Adrenal gland (tissue), 12 donors: ENCODE results near the gene M1AP. TPM values are rescaled to one million over a fixed set of nuclear protein-coding genes. Genes with fewer than 3 reads are reported as not detected.

Experiments
- DNase-seq, 7 donors: peaks; one replicate each; pipeline ENCODE4 v3.0.0-alpha.2; 2019 to 2020
- H3K27ac ChIP-seq, 5 donors: fragments of 200-600 bp; sonication (generic) in 4 of 5; 1 replicate in 3 of 5; 2 replicates in 2 of 5; pipeline versions ENCODE4 v1.5.1 to v1.8.0; 2016 to 2020; ENCODE audit warnings: mild to moderate bottlenecking in 1 of 5
- H3K27me3 ChIP-seq: fragments of 200-600 bp; 2 replicates; pipeline ENCODE4 v1.8.0; 2021
- H3K36me3 ChIP-seq, 2 donors: fragments of 200-600 bp; replicated peaks in 1 of 2; 1 replicate in 1 of 2; 2 replicates in 1 of 2; pipeline versions ENCODE4 v1.5.1 to v1.8.0; 2018 to 2022
- H3K4me1 ChIP-seq, 2 donors: fragments of 200-600 bp; replicated peaks in 1 of 2; 1 replicate in 1 of 2; 2 replicates in 1 of 2; pipeline versions ENCODE4 v1.5.1 to v1.8.0; 2018 to 2021
- H3K4me3 ChIP-seq, 4 donors: fragments of 200-600 bp; sonication (generic) in 3 of 4; one replicate each; pipeline ENCODE4 v1.5.1; 2016 to 2018
- H3K9me3 ChIP-seq, 3 donors: fragments of 200-600 bp; sonication (generic) in 1 of 3; replicated peaks in 1 of 3; 1 replicate in 2 of 3; 2 replicates in 1 of 3; pipeline versions ENCODE4 v1.5.1 to v1.8.0; 2016 to 2021
- CTCF ChIP-seq, 6 experiments: fragments of 450-650 bp in 4 of 6; fragments of 200-600 bp in 2 of 6; sonication (generic) in 1 of 6; IDR thresholded peaks; 1 replicate in 5 of 6; 2 replicates in 1 of 6; pipeline versions ENCODE4 v1.5.1 to v1.8.0; 2016 to 2021; ENCODE audit warnings: antibody characterized with exemption in 6 of 6, mild to moderate bottlenecking in 2 of 6, moderate library complexity in 1 of 6
- POLR2A ChIP-seq, 2 donors: fragments of 450-650 bp; IDR thresholded peaks; one replicate each; pipeline ENCODE4 v1.6.1; 2017; ENCODE audit warnings: antibody characterized with exemption in 2 of 2, mild to moderate bottlenecking in 2 of 2, moderate library complexity in 1 of 2
- WGBS, 4 donors: extraction: QIAGEN DNeasy Blood & Tissue Kit in 2 of 4; methylation state at CpG; one replicate each; pipeline versions ENCODE4 v1.1.5 to v1.1.7; 2013 to 2017; 5-methylcytosine and 5-hydroxymethylcytosine counted together
- intact Hi-C, 2 donors: fragments of 100-400 bp; cut with DNase I; formaldehyde crosslinking; loops; one replicate each; pipeline versions ENCODE4 v1.14.1 to v1.15.0; 2022 to 2023
- polyA plus RNA-seq, 3 donors: library from polyadenylated mRNA; stranded (reverse); fragments of 200-250 nt in 2 of 3; fragments of 350-450 nt in 1 of 3; fragmentation: Illumina TruSeq in 1 of 3; extraction: RNeasy Lipid Tissue Mini Kit (QIAGEN cat#74804) in 1 of 3; gene quantifications; one replicate each; pipeline ENCODE4 v1.2.3, GENCODE V29; 2013 to 2014
- total RNA-seq, 9 donors: library from RNA; depleted of rRNA in 4 of 9; stranded (reverse); fragments of >200 nt in 4 of 9; fragments of 120-200 nt in 1 of 9; fragmentation: NEBNext Ultra II Directional in 1 of 9; extraction: Animal tissue kit (Norgen Biotek cat#: 25700) in 1 of 9; gene quantifications; one replicate each; pipeline versions ENCODE4 v1.1.0 to v1.2.4, GENCODE V29; 2013 to 2023
- donor health status: healthy with polysubstance abuse.
- donor health status: Bipolar disorder and iron deficiency.
- donor health status: DM: yes; HTN: yes; CAD: no.
- donor health status: DM: no; HTN: no; CAD: no.
- donor health status: DM: no; HTN: no; CAD: no.
- donor health status: DM: yes; HTN: yes; CAD: no.

Gene M1AP
- total and polyA plus RNA-seq, 12 donors, result 0.47 to 2.2 (median 0.84) TPM; not detected in 1

- WGBS, 4 donors, result 57 to 78% (median 70%) methylated on average over 3 of the region's 3 CpGs
- no peaks in the 10 kb centered on the region for H3K4me1 ChIP-seq
- H3K27ac ChIP-seq, result no peak overlapping the region
- H3K4me3 ChIP-seq, result no peak overlapping the region
- intact Hi-C loops, result no loop called here
- no peak for TF ChIP-seq CTCF (IDR thresholded peaks at IDR 0.05)
- no peak for TF ChIP-seq POLR2A (IDR thresholded peaks at IDR 0.05)
- H3K27me3 ChIP-seq, result peaks cover 5% of the 10 kb centered on the region
- DNase-seq, result no peak
- no peaks in the 10 kb centered on the region for H3K36me3 ChIP-seq
- H3K9me3 ChIP-seq, result no peaks in the 10 kb centered on the region
Observed at GRCh38 chr2:74689671-74690070, 41.5 kb upstream of the M1AP start.

- no peak for DNase-seq
- H3K4me3 ChIP-seq, result no peak overlapping the region
- H3K27ac ChIP-seq, result no peak overlapping the region
- no peak for TF ChIP-seq POLR2A (IDR thresholded peaks at IDR 0.05)
- TF ChIP-seq CTCF (IDR thresholded peaks at IDR 0.05), result no peak
- no peaks in the 10 kb centered on the region for H3K36me3 ChIP-seq
- intact Hi-C loops, result no loop called here
- peaks cover 5% of the 10 kb centered on the region for H3K27me3 ChIP-seq
- 68 to 82% (median 76%) methylated on average over 1 of the region's 1 CpG for WGBS, 4 donors
- H3K9me3 ChIP-seq, result no peaks in the 10 kb centered on the region
- no peaks in the 10 kb centered on the region for H3K4me1 ChIP-seq
Observed at GRCh38 chr2:74688881-74689280, 40.8 kb upstream of the M1AP start.

- H3K27ac ChIP-seq, result no peak overlapping the region
- H3K36me3 ChIP-seq, result no peaks in the 10 kb centered on the region
- peaks cover 5% of the 10 kb centered on the region for H3K27me3 ChIP-seq
- TF ChIP-seq CTCF (IDR thresholded peaks at IDR 0.05), result no peak
- no peak for TF ChIP-seq POLR2A (IDR thresholded peaks at IDR 0.05)
- no peaks in the 10 kb centered on the region for H3K9me3 ChIP-seq
- WGBS, 4 donors, result 81 to 91% (median 87%) methylated on average over 3 of the region's 3 CpGs
- H3K4me3 ChIP-seq, result no peak overlapping the region
- intact Hi-C loops, result no loop called here
- DNase-seq, result no peak
- no peaks in the 10 kb centered on the region for H3K4me1 ChIP-seq
Observed at GRCh38 chr2:74685408-74685807, 37.3 kb upstream of the M1AP start.

- H3K4me3 ChIP-seq, result no peak overlapping the region
- DNase-seq, result no peak
- no peaks in the 10 kb centered on the region for H3K4me1 ChIP-seq
- intact Hi-C loops, result no loop called here
- no peaks in the 10 kb centered on the region for H3K9me3 ChIP-seq
- H3K27ac ChIP-seq, result no peak overlapping the region
- H3K27me3 ChIP-seq, result no peaks in the 10 kb centered on the region
- TF ChIP-seq CTCF (IDR thresholded peaks at IDR 0.05) (no peak), POLR2A (IDR thresholded peaks at IDR 0.05) (no peak)
- no peaks in the 10 kb centered on the region for H3K36me3 ChIP-seq
Observed at GRCh38 chr2:74682501-74682900, 34.4 kb upstream of the M1AP start.
